ENCODE data around the gene LRSAM1. TPM values are rescaled to one million over a fixed set of nuclear protein-coding genes. Genes with fewer than 3 reads are reported as not detected.

The LRSAM1 gene
- total RNA-seq, 4 donors from 2014 or later = 13.0 to 24.7 (median 19.6) TPM

GRCh38 chr9:127407492-127407843 is 43.8 kb upstream of the LRSAM1 start:
- TF ChIP-seq CTCF (IDR thresholded peaks at IDR 0.05; ENCODE audit: low read depth) = no peak

GRCh38 chr9:127411122-127411521 is 40.2 kb upstream of the LRSAM1 start:
- no peak for TF ChIP-seq CTCF (IDR thresholded peaks at IDR 0.05; ENCODE audit: low read depth)

- TF ChIP-seq CTCF (IDR thresholded peaks at IDR 0.05; ENCODE audit: low read depth) = no peak
Measured at GRCh38 chr9:127415141-127415540, 36.2 kb upstream of the LRSAM1 start.

- no peak for TF ChIP-seq CTCF (IDR thresholded peaks at IDR 0.05; ENCODE audit: low read depth)
Measured at GRCh38 chr9:127415657-127416056, 35.7 kb upstream of the LRSAM1 start.

- no peak for TF ChIP-seq CTCF (IDR thresholded peaks at IDR 0.05; ENCODE audit: low read depth)
Measured at GRCh38 chr9:127417131-127418036, 33.9 kb upstream of the LRSAM1 start.

- TF ChIP-seq CTCF (IDR thresholded peaks at IDR 0.05; ENCODE audit: low read depth) = no peak
Measured at GRCh38 chr9:127418037-127418471, 33.3 kb upstream of the LRSAM1 start.

- TF ChIP-seq CTCF (IDR thresholded peaks at IDR 0.05; ENCODE audit: low read depth) = no peak
Measured at GRCh38 chr9:127419348-127419747, 32.0 kb upstream of the LRSAM1 start.

All from subcutaneous adipose tissue (tissue), 4 donors.